C4-2B (cell line): Measurements from ENCODE around the gene ODR4.
A peak's percentile ranks its signal among the peaks of the same experiment; 100 is the strongest.

Experiments used
- H3K27ac ChIP-seq: fragments of 450-650 bp; 2 replicates; pipeline ENCODE4 v1.5.1; 2017
- CTCF ChIP-seq: fragments of 450-650 bp; conservative IDR thresholded peaks from 2 replicates; pipeline ENCODE4 v1.5.1; 2017; ENCODE audit warnings: mild to moderate bottlenecking
- ZFX ChIP-seq: fragments of 450-650 bp; IDR thresholded peaks from 2 replicates; pipeline ENCODE4 v1.6.1; 2017

Gene ODR4

GRCh38 chr1:186404454-186405051, 28.9 kb downstream of the ODR4 start:
- TF ChIP-seq ZFX: no peak
- TF ChIP-seq CTCF: peak; percentile 94
- no peak overlapping the region for H3K27ac ChIP-seq

- H3K27ac ChIP-seq: no peak overlapping the region
- TF ChIP-seq ZFX (no peak), CTCF (no peak)
Observed at GRCh38 chr1:186409091-186409490, 33.5 kb downstream of the ODR4 start.

GRCh38 chr1:186413319-186413718, 37.7 kb downstream of the ODR4 start:
- no peak overlapping the region for H3K27ac ChIP-seq

GRCh38 chr1:186418503-186418902, 42.9 kb downstream of the ODR4 start:
- no peak overlapping the region for H3K27ac ChIP-seq
- TF ChIP-seq ZFX (no peak), CTCF (no peak)

More at GRCh38 chr1:186413319-186413718, 37.7 kb downstream of the ODR4 start:
- TF ChIP-seq CTCF: no peak
- TF ChIP-seq ZFX: no peak

- TF ChIP-seq ZFX: no peak
- no peak for TF ChIP-seq CTCF
- H3K27ac ChIP-seq: no peak overlapping the region
Observed at GRCh38 chr1:186420311-186420710, 44.7 kb downstream of the ODR4 start.

- H3K27ac ChIP-seq: no peak overlapping the region
Observed at GRCh38 chr1:186420923-186421322, 45.3 kb downstream of the ODR4 start.

GRCh38 chr1:186421446-186421845, 45.8 kb downstream of the ODR4 start:
- TF ChIP-seq CTCF (no peak), ZFX (no peak)
- H3K27ac ChIP-seq: no peak overlapping the region

More at GRCh38 chr1:186420923-186421322, 45.3 kb downstream of the ODR4 start:
- TF ChIP-seq ZFX (no peak), CTCF (no peak)
